ENCODE results near the gene FOXRED2. TPM values are rescaled to one million over a fixed set of nuclear protein-coding genes. Genes with fewer than 3 reads are reported as not detected.
A peak's percentile ranks its signal among the peaks of the same experiment; 100 is the strongest.

Gene FOXRED2
- total RNA-seq, 1 experiment from 2014 or later = 37.7 TPM

- Histone ChIP-seq H3K36me3 (ENCODE audit: control insufficient read depth, insufficient read depth, low read length) (no peaks in the 10 kb centered on the region), H3K27me3 (ENCODE audit: control insufficient read depth, insufficient read depth, low read length) (no peaks in the 10 kb centered on the region), H3K4me3 (ENCODE audit: low read depth in 2 of 2, low read length in 2 of 2) (no peak overlapping the region), H3K27ac (ENCODE audit: low read length) (no peak overlapping the region), H3K4me1 (ENCODE audit: control insufficient read depth, insufficient read depth, low read length) (peaks cover 15% of the 10 kb centered on the region), H3K9me3 (ENCODE audit: control insufficient read depth, insufficient read depth, low read depth, low read length) (no peaks in the 10 kb centered on the region)
- BruUV-seq (replicated peaks) = no TSS peak
- CTCF ChIA-PET = no interaction called here
- intact Hi-C loops (cut with micrococcal nuclease; ENCODE audit: unreplicated experiment) (no loop called here), in situ Hi-C loops (cut with HindIII; ENCODE audit: low pct_unique_long_range_greater_than_20kb, low sequenced_read_pairs) (no loop called here)
- ATAC-seq (no peak), DNase-seq (ENCODE audit: low read depth, low spot score) (no peak)
- POLR2A ChIA-PET = no interaction called here
- TF ChIP-seq CTCF (IDR thresholded peaks at IDR 0.05) (no peak), REST (IDR thresholded peaks at IDR 0.05; ENCODE audit: insufficient read depth in 1 of 2, low read depth in 2 of 2, low read length in 1 of 2) (no peak)
Observed at GRCh38 chr22:36447632-36448031, 59.2 kb downstream of the FOXRED2 start.

- H3K4me3 ChIP-seq (ENCODE audit: low read depth in 2 of 2, low read length in 2 of 2) = no peak overlapping the region
- in situ Hi-C loops (cut with HindIII; ENCODE audit: low pct_unique_long_range_greater_than_20kb, low sequenced_read_pairs) (no loop called here), intact Hi-C loops (cut with micrococcal nuclease; ENCODE audit: unreplicated experiment) (no loop called here)
- TF ChIP-seq CTCF (IDR thresholded peaks at IDR 0.05) (no peak), REST (IDR thresholded peaks at IDR 0.05; ENCODE audit: insufficient read depth in 1 of 2, low read depth in 2 of 2, low read length in 1 of 2) (no peak), SIN3A (IDR thresholded peaks at IDR 0.05; ENCODE audit: borderline replicate concordance, insufficient read depth, low read depth, low read length) (no peak), TCF7L2 (IDR thresholded peaks at IDR 0.05; ENCODE audit: low read depth, low read length) (no peak), POLR2AphosphoS5 (IDR thresholded peaks at IDR 0.05; ENCODE audit: low read depth, low read length) (no peak)
- no peaks in the 10 kb centered on the region for H3K36me3 ChIP-seq (ENCODE audit: control insufficient read depth, insufficient read depth, low read length)
- ChIA-PET CTCF (no interaction called here), POLR2A (interaction anchor here (0.5 kb wide), 1 partner anchor 15 kb away, joined by 10 read pairs; no protein-coding TSS in a partner anchor)
- no TSS peak for BruUV-seq (replicated peaks)
- no peaks in the 10 kb centered on the region for H3K27me3 ChIP-seq (ENCODE audit: control insufficient read depth, insufficient read depth, low read length)
- DNase-seq (ENCODE audit: low read depth, low spot score) = no peak
- H3K27ac ChIP-seq (ENCODE audit: low read length) = peak overlapping the region; percentile 1; the same call in 1 of the 2 replicates
- no peak for ATAC-seq
- H3K9me3 ChIP-seq (ENCODE audit: control insufficient read depth, insufficient read depth, low read depth, low read length) = no peaks in the 10 kb centered on the region
- H3K4me1 ChIP-seq (ENCODE audit: control insufficient read depth, insufficient read depth, low read length) = peaks cover 3% of the 10 kb centered on the region
Observed at GRCh38 chr22:36445158-36445668, 61.6 kb downstream of the FOXRED2 start.

Measured in Panc1 (cell line).